ENCODE results near the gene MAP3K12. TPM values are rescaled to one million over a fixed set of nuclear protein-coding genes. Genes with fewer than 3 reads are reported as not detected.

Gene MAP3K12
- total and polyA plus RNA-seq, 2 of the 13 experiments (the other 11 are each of a cell fraction or from before 2014, with no cell fraction given): 0.20 to 1.1 TPM

DNA sequence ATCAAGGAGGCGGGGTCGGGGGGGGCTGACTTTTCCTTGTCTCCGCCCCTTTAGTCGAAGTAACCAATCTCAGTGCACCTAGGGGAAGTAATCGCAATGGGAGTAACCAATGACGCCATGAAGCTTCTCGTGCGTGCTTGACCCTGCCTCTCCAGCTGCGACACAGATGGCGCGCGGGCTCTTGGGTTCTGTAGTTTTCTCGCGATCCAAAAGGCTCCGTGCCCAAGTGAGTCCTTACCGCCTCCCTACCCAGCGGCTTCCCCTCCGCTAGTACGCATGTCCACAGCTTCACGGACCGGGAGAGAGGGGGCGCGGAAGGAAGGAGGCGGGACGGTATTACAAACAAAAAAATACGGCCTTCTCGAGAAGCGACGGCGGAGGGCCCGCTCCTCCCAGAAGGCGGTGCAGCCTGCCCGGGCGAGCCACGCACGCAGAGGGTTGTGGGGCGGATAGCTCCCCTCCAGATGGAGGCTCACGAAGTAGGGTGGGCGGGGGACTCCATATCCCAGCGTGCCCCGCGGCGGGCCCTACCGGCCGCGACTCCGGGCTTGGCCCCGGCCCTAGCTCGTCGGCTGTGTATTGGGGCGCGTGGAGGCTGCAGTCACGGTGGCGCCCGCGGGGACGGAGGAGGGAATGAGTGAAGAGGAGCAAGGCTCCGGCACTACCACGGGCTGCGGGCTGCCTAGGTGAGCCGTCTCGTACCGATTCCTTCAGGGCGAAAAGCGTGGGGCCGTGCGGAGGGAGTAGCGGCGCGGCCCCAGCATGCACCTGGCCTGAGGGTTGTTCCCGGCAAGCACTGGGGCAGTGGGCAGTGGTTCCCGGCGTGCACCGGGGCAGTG lies 1.7 kb upstream of the MAP3K12 start, which contains the start of gene TARBP2 (continued):
- TF ChIP-seq, protein P1, sequence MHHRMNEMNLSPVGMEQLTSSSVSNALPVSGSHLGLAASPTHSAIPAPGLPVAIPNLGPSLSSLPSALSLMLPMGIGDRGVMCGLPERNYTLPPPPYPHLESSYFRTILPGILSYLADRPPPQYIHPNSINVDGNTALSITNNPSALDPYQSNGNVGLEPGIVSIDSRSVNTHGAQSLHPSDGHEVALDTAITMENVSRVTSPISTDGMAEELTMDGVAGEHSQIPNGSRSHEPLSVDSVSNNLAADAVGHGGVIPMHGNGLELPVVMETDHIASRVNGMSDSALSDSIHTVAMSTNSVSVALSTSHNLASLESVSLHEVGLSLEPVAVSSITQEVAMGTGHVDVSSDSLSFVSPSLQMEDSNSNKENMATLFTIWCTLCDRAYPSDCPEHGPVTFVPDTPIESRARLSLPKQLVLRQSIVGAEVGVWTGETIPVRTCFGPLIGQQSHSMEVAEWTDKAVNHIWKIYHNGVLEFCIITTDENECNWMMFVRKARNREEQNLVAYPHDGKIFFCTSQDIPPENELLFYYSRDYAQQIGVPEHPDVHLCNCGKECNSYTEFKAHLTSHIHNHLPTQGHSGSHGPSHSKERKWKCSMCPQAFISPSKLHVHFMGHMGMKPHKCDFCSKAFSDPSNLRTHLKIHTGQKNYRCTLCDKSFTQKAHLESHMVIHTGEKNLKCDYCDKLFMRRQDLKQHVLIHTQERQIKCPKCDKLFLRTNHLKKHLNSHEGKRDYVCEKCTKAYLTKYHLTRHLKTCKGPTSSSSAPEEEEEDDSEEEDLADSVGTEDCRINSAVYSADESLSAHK (CRISPR knock-in tag; IDR thresholded peaks at IDR 0.05; ENCODE audit: borderline replicate concordance): no peak
- TF ChIP-seq SOX13 (IDR thresholded peaks at IDR 0.05) (no peak), SOX13 (CRISPR knock-in tag; conservative IDR thresholded peaks at IDR 0.05 in 1 of 2, IDR thresholded peaks at IDR 0.05 in 1 of 2) (no peak; a peak in 1 of 4 replicates), ZNF20 (CRISPR knock-in tag; IDR thresholded peaks at IDR 0.05) (no peak), ZNF264 (CRISPR knock-in tag; IDR thresholded peaks at IDR 0.05) (0 out of 2 replicates have a peak, but pooled peaks have one; percentile 9), ZNF12 (CRISPR knock-in tag; IDR thresholded peaks at IDR 0.05) (no peak), ZSCAN29 (CRISPR knock-in tag; conservative IDR thresholded peaks at IDR 0.05) (no peak), XBP1 (CRISPR knock-in tag; IDR thresholded peaks at IDR 0.05) (no peak), MZF1 (CRISPR knock-in tag; IDR thresholded peaks at IDR 0.05; ENCODE audit: borderline replicate concordance) (peak; percentile 98), ATF1 (CRISPR knock-in tag; IDR thresholded peaks at IDR 0.05) (peak; percentile 93), MED1 (CRISPR knock-in tag; IDR thresholded peaks at IDR 0.05) (peak; percentile 64; the same call in 1 of the 2 replicates), HNRNPL (IDR thresholded peaks at IDR 0.05; ENCODE audit: low read depth, low read length) (peak; percentile 43; the same call in 1 of the 2 replicates), HDAC6 (IDR thresholded peaks at IDR 0.05; ENCODE audit: low read depth, low read length) (no peak), CBX1 (IDR thresholded peaks at IDR 0.05; ENCODE audit: low read depth) (no peak), ZNF720 (CRISPR knock-in tag; IDR thresholded peaks at IDR 0.05) (no peak)
- TF ChIP-seq, protein P2, sequence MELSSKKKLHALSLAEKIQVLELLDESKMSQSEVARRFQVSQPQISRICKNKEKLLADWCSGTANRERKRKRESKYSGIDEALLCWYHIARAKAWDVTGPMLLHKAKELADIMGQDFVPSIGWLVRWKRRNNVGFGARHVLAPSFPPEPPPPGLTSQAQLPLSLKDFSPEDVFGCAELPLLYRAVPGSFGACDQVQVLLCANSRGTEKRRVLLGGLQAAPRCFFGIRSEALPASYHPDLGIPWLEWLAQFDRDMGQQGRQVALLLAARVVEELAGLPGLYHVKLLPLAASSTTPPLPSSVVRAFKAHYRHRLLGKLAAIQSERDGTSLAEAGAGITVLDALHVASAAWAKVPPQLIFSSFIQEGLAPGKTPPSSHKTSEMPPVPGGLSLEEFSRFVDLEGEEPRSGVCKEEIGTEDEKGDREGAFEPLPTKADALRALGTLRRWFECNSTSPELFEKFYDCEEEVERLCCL (CRISPR knock-in tag; IDR thresholded peaks at IDR 0.05; ENCODE audit: borderline replicate concordance): no peak
- TF ChIP-seq, protein P3, sequence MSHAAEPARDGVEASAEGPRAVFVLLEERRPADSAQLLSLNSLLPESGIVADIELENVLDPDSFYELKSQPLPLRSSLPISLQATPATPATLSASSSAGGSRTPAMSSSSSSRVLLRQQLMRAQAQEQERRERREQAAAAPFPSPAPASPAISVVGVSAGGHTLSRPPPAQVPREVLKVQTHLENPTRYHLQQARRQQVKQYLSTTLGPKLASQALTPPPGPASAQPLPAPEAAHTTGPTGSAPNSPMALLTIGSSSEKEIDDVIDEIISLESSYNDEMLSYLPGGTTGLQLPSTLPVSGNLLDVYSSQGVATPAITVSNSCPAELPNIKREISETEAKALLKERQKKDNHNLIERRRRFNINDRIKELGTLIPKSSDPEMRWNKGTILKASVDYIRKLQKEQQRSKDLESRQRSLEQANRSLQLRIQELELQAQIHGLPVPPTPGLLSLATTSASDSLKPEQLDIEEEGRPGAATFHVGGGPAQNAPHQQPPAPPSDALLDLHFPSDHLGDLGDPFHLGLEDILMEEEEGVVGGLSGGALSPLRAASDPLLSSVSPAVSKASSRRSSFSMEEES (CRISPR knock-in tag; IDR thresholded peaks at IDR 0.05): no peak
- TF ChIP-seq, protein P4, sequence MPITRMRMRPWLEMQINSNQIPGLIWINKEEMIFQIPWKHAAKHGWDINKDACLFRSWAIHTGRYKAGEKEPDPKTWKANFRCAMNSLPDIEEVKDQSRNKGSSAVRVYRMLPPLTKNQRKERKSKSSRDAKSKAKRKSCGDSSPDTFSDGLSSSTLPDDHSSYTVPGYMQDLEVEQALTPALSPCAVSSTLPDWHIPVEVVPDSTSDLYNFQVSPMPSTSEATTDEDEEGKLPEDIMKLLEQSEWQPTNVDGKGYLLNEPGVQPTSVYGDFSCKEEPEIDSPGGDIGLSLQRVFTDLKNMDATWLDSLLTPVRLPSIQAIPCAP (CRISPR knock-in tag; IDR thresholded peaks at IDR 0.05; ENCODE audit: low read depth): no peak
- TF ChIP-seq, protein P5, sequence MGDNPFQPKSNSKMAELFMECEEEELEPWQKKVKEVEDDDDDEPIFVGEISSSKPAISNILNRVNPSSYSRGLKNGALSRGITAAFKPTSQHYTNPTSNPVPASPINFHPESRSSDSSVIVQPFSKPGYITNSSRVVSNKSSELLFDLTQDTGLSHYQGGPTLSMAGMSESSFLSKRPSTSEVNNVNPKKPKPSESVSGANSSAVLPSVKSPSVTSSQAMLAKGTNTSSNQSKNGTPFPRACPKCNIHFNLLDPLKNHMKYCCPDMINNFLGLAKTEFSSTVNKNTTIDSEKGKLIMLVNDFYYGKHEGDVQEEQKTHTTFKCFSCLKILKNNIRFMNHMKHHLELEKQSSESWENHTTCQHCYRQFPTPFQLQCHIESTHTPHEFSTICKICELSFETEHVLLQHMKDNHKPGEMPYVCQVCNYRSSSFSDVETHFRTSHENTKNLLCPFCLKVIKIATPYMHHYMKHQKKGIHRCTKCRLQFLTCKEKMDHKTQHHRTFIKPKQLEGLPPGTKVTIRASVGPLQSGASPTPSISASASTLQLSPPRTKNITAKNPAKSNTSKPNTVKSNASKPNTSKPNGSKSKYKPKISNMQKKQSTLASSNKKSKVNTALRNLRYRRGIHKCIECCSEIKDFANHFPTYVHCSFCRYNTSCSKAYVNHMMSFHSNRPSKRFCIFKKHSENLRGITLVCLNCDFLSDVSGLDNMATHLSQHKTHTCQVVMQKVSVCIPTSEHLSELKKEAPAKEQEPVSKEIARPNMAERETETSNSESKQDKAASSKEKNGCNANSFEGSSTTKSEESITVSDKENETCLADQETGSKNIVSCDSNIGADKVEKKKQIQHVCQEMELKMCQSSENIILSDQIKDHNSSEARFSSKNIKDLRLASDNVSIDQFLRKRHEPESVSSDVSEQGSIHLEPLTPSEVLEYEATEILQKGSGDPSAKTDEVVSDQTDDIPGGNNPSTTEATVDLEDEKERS (CRISPR knock-in tag; IDR thresholded peaks at IDR 0.05): no peak

Measured in HepG2 (cell line).